ENCODE data around the gene FAM89B. TPM values are rescaled to one million over a fixed set of nuclear protein-coding genes. Genes with fewer than 3 reads are reported as not detected.

The FAM89B gene
- total RNA-seq, 8 experiments from 2014 or later = 18.6 to 63.4 (median 28.8) TPM

- 82 to 95% (median 93%) methylated on average over 3 to 12 of the region's 29 CpGs; no CpG with 5 or more reads in 7 of the 10 experiments for WGBS, 10 experiments
- no peak overlapping the region for H3K27ac ChIP-seq
- ATAC-seq (replicated peaks in 6 of 8) = no peak
- in situ Hi-C loops (cut with MboI; ENCODE audit: low pct_unique_long_range_greater_than_20kb in 2 of 9, low sequenced_read_pairs in 9 of 9, unreplicated experiment in 9 of 9) = no loop called here
- H3K4me3 ChIP-seq = no peak overlapping the region
- peaks cover 4 to 5% of the 10 kb centered on the region in 2 donors for H3K4me1 ChIP-seq (replicated peaks in 1 of 2)
Observed at GRCh38 chr11:65619281-65619928, 47.1 kb downstream of the FAM89B start.

GRCh38 chr11:65620666-65621065 is 48.3 kb downstream of the FAM89B start:
- no peak for ATAC-seq (replicated peaks in 6 of 8)
- no CpG with 5 or more reads among the region's 19 CpGs for WGBS, 10 experiments
- Histone ChIP-seq H3K27ac (no peak overlapping the region), H3K4me1 (replicated peaks in 1 of 2) (peaks cover 4 to 5% of the 10 kb centered on the region in 2 donors), H3K4me3 (no peak overlapping the region)
- in situ Hi-C loops (cut with MboI; ENCODE audit: low pct_unique_long_range_greater_than_20kb in 2 of 9, low sequenced_read_pairs in 9 of 9, unreplicated experiment in 9 of 9) = no loop called here

DNA sequence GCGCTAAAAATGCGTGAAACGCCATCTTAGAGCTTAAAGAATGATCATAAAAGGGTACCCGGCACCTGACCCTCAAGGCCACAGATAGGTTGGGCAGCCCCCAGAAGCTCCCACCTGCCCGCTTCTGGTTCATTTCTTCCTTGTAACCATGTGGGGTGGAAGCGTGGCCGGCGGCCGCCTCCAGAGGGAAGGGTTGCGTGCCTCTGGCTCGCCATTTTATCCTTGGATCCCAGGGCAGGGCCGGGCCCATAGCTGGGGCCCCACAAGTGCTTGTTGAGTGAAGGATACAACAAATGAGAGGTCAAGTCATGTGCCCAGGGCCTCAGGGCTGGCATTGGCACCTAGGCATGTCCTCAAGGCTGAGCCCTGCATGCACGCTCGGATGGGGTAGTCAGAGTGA is 49.1 kb downstream of the FAM89B start:
- peaks cover 4 to 5% of the 10 kb centered on the region in 2 donors for H3K4me1 ChIP-seq (replicated peaks in 1 of 2)
- in situ Hi-C loops (cut with MboI; ENCODE audit: low pct_unique_long_range_greater_than_20kb in 2 of 9, low sequenced_read_pairs in 9 of 9, unreplicated experiment in 9 of 9) = no loop called here
- no peak overlapping the region for H3K27ac ChIP-seq
- no peak overlapping the region for H3K4me3 ChIP-seq
- ATAC-seq (replicated peaks in 6 of 8) = no peak
- 90 to 100% (median 97%) methylated on average over 1 to 10 of the region's 14 CpGs; no CpG with 5 or more reads in 3 of the 10 experiments for WGBS, 10 experiments

GRCh38 chr11:65622011-65622410 is 49.7 kb downstream of the FAM89B start:
- WGBS, 10 experiments = 97 to 100% methylated on average over 3 to 5 of the region's 16 CpGs; no CpG with 5 or more reads in 8 of the 10 experiments
- no peak overlapping the region for H3K4me3 ChIP-seq
- H3K4me1 ChIP-seq (replicated peaks in 1 of 2) = no peaks in the 10 kb centered on the region
- in situ Hi-C loops (cut with MboI; ENCODE audit: low pct_unique_long_range_greater_than_20kb in 2 of 9, low sequenced_read_pairs in 9 of 9, unreplicated experiment in 9 of 9) = no loop called here
- ATAC-seq (replicated peaks in 6 of 8) = no peak
- H3K27ac ChIP-seq = no peak overlapping the region

DNA sequence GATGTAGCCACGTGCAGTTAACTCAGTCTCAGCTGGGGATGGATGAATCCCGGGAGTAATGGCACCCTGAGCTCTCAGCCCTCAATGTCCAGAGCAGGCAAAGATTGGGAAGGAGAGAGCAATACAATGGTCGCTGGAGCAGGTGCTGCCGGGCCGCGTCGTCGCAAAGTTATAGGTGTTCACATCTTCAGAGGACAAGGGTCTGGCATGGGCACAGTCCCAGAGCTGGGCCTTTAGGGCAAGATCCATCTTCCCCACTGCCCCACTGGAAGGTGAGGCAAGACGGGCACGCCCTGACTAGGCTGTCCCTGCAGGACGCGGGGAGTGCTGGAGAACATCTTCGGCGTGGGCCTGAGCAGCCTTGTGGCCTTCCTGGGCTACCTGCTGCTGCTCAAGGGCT is 50.8 kb downstream of the FAM89B start:
- WGBS, 10 experiments = 40 to 100% (median 80%) methylated on average over 1 to 7 of the region's 14 CpGs; no CpG with 5 or more reads in 3 of the 10 experiments
- Histone ChIP-seq H3K4me1 (replicated peaks in 1 of 2) (no peaks in the 10 kb centered on the region), H3K4me3 (no peak overlapping the region), H3K27ac (no peak overlapping the region)
- ATAC-seq (replicated peaks in 6 of 8) = no peak
- in situ Hi-C loops (cut with MboI; ENCODE audit: low pct_unique_long_range_greater_than_20kb in 2 of 9, low sequenced_read_pairs in 9 of 9, unreplicated experiment in 9 of 9) = no loop called here

Other genes starting within 250 kb of the FAM89B start
- 10 to 100 TPM; 32.0 to 56.1 (median 44.1) TPM for gene DPF2, start 238.7 kb upstream of the FAM89B start, total RNA-seq
- gene TIGD3, start 217.8 kb upstream of the FAM89B start, total RNA-seq = 1 to 10 TPM in 5 of 8 experiments, under 1 TPM in 2, not detected in 1; 0.28 to 5.8 (median 4.2) TPM
- 10 to 100 TPM in 1 of 8 experiments, 1 to 10 TPM in 4, under 1 TPM in 3; 0.11 to 10.0 (median 1.9) TPM for gene SLC25A45, start 189.9 kb upstream of the FAM89B start, total RNA-seq
- 10 to 100 TPM in 4 of 8 experiments, 1 to 10 TPM in 4; 3.1 to 28.2 (median 11.0) TPM for gene FRMD8, start 185.9 kb upstream of the FAM89B start, total RNA-seq
- gene NEAT1, start 149.7 kb upstream of the FAM89B start, total RNA-seq = 1,000 to 10,000 TPM in 2 of 8 experiments, 100 to 1,000 TPM in 1, 10 to 100 TPM in 5; 10.9 to 1,983 (median 59.7) TPM
- over 10,000 TPM in 4 of 8 experiments, 1,000 to 10,000 TPM in 4; 4,364 to 49,781 (median 11,043) TPM for gene MALAT1, start 73.5 kb upstream of the FAM89B start, total RNA-seq
- 100 to 1,000 TPM in 1 of 8 experiments, 10 to 100 TPM in 7; 39.2 to 119 (median 57.7) TPM for gene SCYL1, start 47.5 kb upstream of the FAM89B start, total RNA-seq
- gene LTBP3, start 14.2 kb upstream of the FAM89B start, total RNA-seq = 10 to 100 TPM in 4 of 8 experiments, 1 to 10 TPM in 4; 1.5 to 69.9 (median 25.5) TPM
- 10 to 100 TPM; 37.4 to 74.2 (median 55.0) TPM for gene ZNRD2, start 2.1 kb upstream of the FAM89B start, total RNA-seq
- gene EHBP1L1, start 3.5 kb downstream of the FAM89B start, total RNA-seq = 10 to 100 TPM in 3 of 8 experiments, 1 to 10 TPM in 5; 1.5 to 44.6 (median 5.5) TPM
- 1 to 10 TPM in 2 of 8 experiments, under 1 TPM in 5, not detected in 1; 0.18 to 1.9 (median 0.38) TPM for gene KCNK7, start 23.3 kb downstream of the FAM89B start, total RNA-seq
- 10 to 100 TPM in 7 of 8 experiments, 1 to 10 TPM in 1; 7.3 to 33.0 (median 15.9) TPM for gene MAP3K11, start 41.7 kb downstream of the FAM89B start, total RNA-seq
- gene PCNX3, start 43.2 kb downstream of the FAM89B start, total RNA-seq = 10 to 100 TPM; 12.0 to 52.7 (median 19.5) TPM
- 10 to 100 TPM in 3 of 8 experiments, 1 to 10 TPM in 5; 4.8 to 16.1 (median 8.0) TPM for gene SIPA1, start 65.6 kb downstream of the FAM89B start, total RNA-seq
- gene RELA, start 90.4 kb downstream of the FAM89B start, total RNA-seq = 10 to 100 TPM; 16.7 to 56.1 (median 32.2) TPM
- 10 to 100 TPM; 33.4 to 66.8 (median 48.6) TPM for gene KAT5, start 139.7 kb downstream of the FAM89B start, total RNA-seq
- 10 to 100 TPM; 12.7 to 80.0 (median 25.4) TPM for gene RNASEH2C, start 148.3 kb downstream of the FAM89B start, total RNA-seq
- 10 to 100 TPM in 1 of 8 experiments, 1 to 10 TPM in 7; 2.7 to 12.9 (median 4.8) TPM for gene AP5B1, start 208.4 kb downstream of the FAM89B start, total RNA-seq
- under 1 TPM in 5 of 8 experiments, not detected in 3; 0.05 to 0.85 (median 0.21) TPM for gene OVOL1, start 214.5 kb downstream of the FAM89B start, total RNA-seq

All from motor neuron (in vitro differentiated cells).